PFSK-1 (cell line): ENCODE results near the gene OR52B6.

Experiments
- POLR2AphosphoS5 ChIP-seq: IDR thresholded peaks from 2 replicates; pipeline ENCODE4 v1.6.1; 2012; ENCODE audit warnings: low read depth, mild to moderate bottlenecking, control low read depth, low read length, moderate library complexity
- TAF1 ChIP-seq: IDR thresholded peaks from 2 replicates; pipeline ENCODE4 v1.6.1; 2012; ENCODE audit warnings: low read length, control low read depth, borderline replicate concordance; ENCODE audit not compliant: insufficient read depth

GRCh38 chr11:5611627-5612026, 30.9 kb downstream of the OR52B6 start:
- TF ChIP-seq POLR2AphosphoS5 (no peak), TAF1 (no peak)
